ENCODE data around the gene TMEM259. TPM values are rescaled to one million over a fixed set of nuclear protein-coding genes. Genes with fewer than 3 reads are reported as not detected.

The TMEM259 gene
- 100 to 1,000 TPM; 183 to 195 TPM for total RNA-seq

- Mint-ChIP-seq H3K9me3 (no peaks in the 10 kb centered on the region), H3K4me3 (peak within 1 kb of the TSS; percentile 96), H3K27me3 (no peaks in the 10 kb centered on the region), H3K27ac (peak within 1 kb of the TSS; percentile 96), H3K4me1 (peaks cover 37% of the 10 kb centered on the region), H3K36me3 (ENCODE audit: low read depth) (peaks cover 4% of the 10 kb centered on the region)
- DNase-seq = peak; percentile 98
- POLR2A ChIA-PET = interaction anchor here (1.1 kb wide), 3 partner anchors 10 to 54 kb away, joined by 3 to 4 read pairs (median 3); partner anchors contain the start of gene ABCA7
- CTCF ChIA-PET = interaction anchor here (0.7 to 1.5 kb wide), 7 partner anchors 10 to 224 kb away, joined by 3 to 5 read pairs (median 4); partner anchors contain the start of gene ARHGAP45
Observed at GRCh38 chr19:1020868-1021425, at the start of gene TMEM259. Gene TMEM259, minus strand, starts transcription at chr19:1021123. Its CDS starts 127 bp downstream, at chr19:1020996.

- peak overlapping the region; percentile 40 for H3K4me3 Mint-ChIP-seq
- DNase-seq = no peak
- H3K36me3 Mint-ChIP-seq (ENCODE audit: low read depth) = peaks cover 44% of the 10 kb centered on the region
- H3K9me3 Mint-ChIP-seq = no peaks in the 10 kb centered on the region
- no peaks in the 10 kb centered on the region for H3K27me3 Mint-ChIP-seq
- H3K27ac Mint-ChIP-seq = no peak overlapping the region
- POLR2A ChIA-PET = no interaction called here
- CTCF ChIA-PET = interaction anchor here (0.7 to 1.3 kb wide), 2 partner anchors 14 to 31 kb away, joined by 3 read pairs; partner anchors contain the start of gene ABCA7
- peaks cover 49% of the 10 kb centered on the region for H3K4me1 Mint-ChIP-seq
Observed at GRCh38 chr19:1070576-1070930, 49.6 kb upstream of the TMEM259 start.

GRCh38 chr19:1069009-1069779, 48.3 kb upstream of the TMEM259 start:
- Mint-ChIP-seq H3K4me3 (peak overlapping the region; percentile 91), H3K9me3 (no peaks in the 10 kb centered on the region), H3K27ac (peak overlapping the region; percentile 93), H3K36me3 (ENCODE audit: low read depth) (peaks cover 42% of the 10 kb centered on the region), H3K27me3 (no peaks in the 10 kb centered on the region), H3K4me1 (peaks cover 57% of the 10 kb centered on the region)
- peak; percentile 87 for DNase-seq
- POLR2A ChIA-PET = interaction anchor here (0.7 kb wide), 1 partner anchor 406 kb away, joined by 3 read pairs; the partner anchor contains the start of gene RNF126
- CTCF ChIA-PET = no interaction called here

- peak overlapping the region; percentile 95 for H3K27ac Mint-ChIP-seq
- H3K27me3 Mint-ChIP-seq = no peaks in the 10 kb centered on the region
- ChIA-PET POLR2A (interaction anchor here (0.6 to 1.0 kb wide), 4 partner anchors 18 to 405 kb away, joined by 3 read pairs; partner anchors contain the start of gene RNF126), CTCF (interaction anchor here (0.6 to 4.7 kb wide), 8 partner anchors 10 to 205 kb away, joined by 3 to 72 read pairs (median 4); partner anchors contain the start of gene RNU6-2)
- no peaks in the 10 kb centered on the region for H3K9me3 Mint-ChIP-seq
- DNase-seq = peak; percentile 86
- peaks cover 58% of the 10 kb centered on the region for H3K4me1 Mint-ChIP-seq
- peak overlapping the region; percentile 91 for H3K4me3 Mint-ChIP-seq
- peaks cover 43% of the 10 kb centered on the region for H3K36me3 Mint-ChIP-seq (ENCODE audit: low read depth)
Observed at GRCh38 chr19:1068009-1069001, 47.4 kb upstream of the TMEM259 start.

- no peak for DNase-seq
- Mint-ChIP-seq H3K36me3 (ENCODE audit: low read depth) (peaks cover 36% of the 10 kb centered on the region), H3K9me3 (no peaks in the 10 kb centered on the region), H3K27ac (peak overlapping the region; percentile 95), H3K4me3 (peak overlapping the region; percentile 91), H3K4me1 (peaks cover 51% of the 10 kb centered on the region), H3K27me3 (no peaks in the 10 kb centered on the region)
- ChIA-PET CTCF (interaction anchor here (0.6 to 4.7 kb wide), 10 partner anchors 11 to 204 kb away, joined by 3 to 72 read pairs (median 4); partner anchors contain the start of genes ABCA7 and RNU6-2), POLR2A (interaction anchor here (0.6 to 1.0 kb wide), 5 partner anchors 19 to 29 kb away, joined by 3 read pairs; no protein-coding TSS in a partner anchor)
Observed at GRCh38 chr19:1067341-1067957, 46.5 kb upstream of the TMEM259 start.

GRCh38 chr19:1066748-1067340, 45.9 kb upstream of the TMEM259 start, which contains the start of gene ARHGAP45:
Gene ARHGAP45, plus strand, starts transcription at chr19:1067167. Its CDS starts 239 bp downstream, at chr19:1067406.
- peak; percentile 88 for DNase-seq
- peak within 1 kb of the TSS; percentile 91 for H3K4me3 Mint-ChIP-seq
- H3K9me3 Mint-ChIP-seq = no peaks in the 10 kb centered on the region
- peaks cover 33% of the 10 kb centered on the region for H3K36me3 Mint-ChIP-seq (ENCODE audit: low read depth)
- H3K27me3 Mint-ChIP-seq = no peaks in the 10 kb centered on the region
- H3K27ac Mint-ChIP-seq = peak within 1 kb of the TSS; percentile 95
- POLR2A ChIA-PET = interaction anchor here (0.6 to 1.0 kb wide), 3 partner anchors 20 to 28 kb away, joined by 3 read pairs; no protein-coding TSS in a partner anchor
- H3K4me1 Mint-ChIP-seq = peaks cover 47% of the 10 kb centered on the region
- CTCF ChIA-PET = interaction anchor here (0.9 to 4.7 kb wide), 11 partner anchors 11 to 177 kb away, joined by 3 to 72 read pairs (median 6); partner anchors contain the start of genes ABCA7 and RNU6-2

- Mint-ChIP-seq H3K27me3 (no peaks in the 10 kb centered on the region), H3K36me3 (ENCODE audit: low read depth) (peaks cover 31% of the 10 kb centered on the region), H3K27ac (peak overlapping the region; percentile 71), H3K4me1 (peaks cover 44% of the 10 kb centered on the region), H3K4me3 (peak overlapping the region; percentile 68), H3K9me3 (no peaks in the 10 kb centered on the region)
- POLR2A ChIA-PET = interaction anchor here (0.9 kb wide), 1 partner anchor 21 kb away, joined by 3 read pairs; no protein-coding TSS in a partner anchor
- no peak for DNase-seq
- CTCF ChIA-PET = interaction anchor here (0.6 to 4.7 kb wide), 12 partner anchors 10 to 207 kb away, joined by 3 to 72 read pairs (median 8); partner anchors contain the start of genes ABCA7 and CNN2
Observed at GRCh38 chr19:1066251-1066747, 45.4 kb upstream of the TMEM259 start.

GRCh38 chr19:1065606-1066109, 44.7 kb upstream of the TMEM259 start:
- no peaks in the 10 kb centered on the region for H3K27me3 Mint-ChIP-seq
- CTCF ChIA-PET = interaction anchor here (0.6 to 4.7 kb wide), 17 partner anchors 9 to 208 kb away, joined by 3 to 72 read pairs (median 7); partner anchors contain the start of gene CNN2
- no peak for DNase-seq
- peak overlapping the region; percentile 71 for H3K27ac Mint-ChIP-seq
- H3K9me3 Mint-ChIP-seq = no peaks in the 10 kb centered on the region
- peak overlapping the region; percentile 68 for H3K4me3 Mint-ChIP-seq
- peaks cover 44% of the 10 kb centered on the region for H3K4me1 Mint-ChIP-seq
- POLR2A ChIA-PET = interaction anchor here (0.5 kb wide), 1 partner anchor 10 kb away, joined by 3 read pairs; no protein-coding TSS in a partner anchor
- peaks cover 31% of the 10 kb centered on the region for H3K36me3 Mint-ChIP-seq (ENCODE audit: low read depth)

GRCh38 chr19:1064661-1065605, 44.0 kb upstream of the TMEM259 start:
- peaks cover 28% of the 10 kb centered on the region for H3K36me3 Mint-ChIP-seq (ENCODE audit: low read depth)
- no peaks in the 10 kb centered on the region for H3K27me3 Mint-ChIP-seq
- H3K27ac Mint-ChIP-seq = peak overlapping the region; percentile 62
- ChIA-PET CTCF (interaction anchor here (0.9 to 4.7 kb wide), 25 partner anchors 9 to 201 kb away, joined by 3 to 72 read pairs (median 5); partner anchors contain the start of gene CNN2), POLR2A (no interaction called here)
- peak; percentile 70 for DNase-seq
- H3K9me3 Mint-ChIP-seq = no peaks in the 10 kb centered on the region
- peaks cover 39% of the 10 kb centered on the region for H3K4me1 Mint-ChIP-seq
- H3K4me3 Mint-ChIP-seq = peak overlapping the region; percentile 55
